RWPE2 (cell line): Measurements from ENCODE around the gene CLEC17A.

Experiments
- ATAC-seq: fragments of 200-7000 bp; cut with Tn5 transposase; 3 replicates; pipeline ENCODE4 v1.9.1; 2021; ENCODE audit warnings: low read depth
- DNase-seq: peaks from one replicate; pipeline ENCODE4 v3.0.0-alpha.2; 2020; ENCODE audit warnings: low spot score
- H3K27ac ChIP-seq: fragments of 450-650 bp; 2 replicates; pipeline ENCODE4 v1.5.1; 2017; ENCODE audit warnings: mild to moderate bottlenecking; ENCODE audit not compliant: poor library complexity, severe bottlenecking
- H3K27me3 ChIP-seq: fragments of 250-450 bp; sonication (Bioruptor Pico); 2 replicates; pipeline ENCODE4 v1.5.1; 2021; ENCODE audit warnings: mild to moderate bottlenecking, moderate library complexity; ENCODE audit not compliant: insufficient read depth, poor library complexity, severe bottlenecking
- H3K36me3 ChIP-seq: fragments of 250-450 bp; sonication (Bioruptor Pico); 2 replicates; pipeline ENCODE4 v1.5.1; 2020; ENCODE audit warnings: low read depth, mild to moderate bottlenecking, moderate library complexity
- H3K4me1 ChIP-seq: fragments of 250-450 bp; sonication (Bioruptor Pico); 2 replicates; pipeline ENCODE4 v1.5.1; 2021; ENCODE audit warnings: mild to moderate bottlenecking, moderate library complexity; ENCODE audit not compliant: insufficient read depth, poor library complexity, severe bottlenecking
- H3K4me3 ChIP-seq: fragments of 250-450 bp; sonication (Bioruptor Pico); 2 replicates; pipeline ENCODE4 v1.5.1; 2021; ENCODE audit warnings: mild to moderate bottlenecking, moderate library complexity; ENCODE audit not compliant: severe bottlenecking
- H3K9me3 ChIP-seq: fragments of 250-450 bp; sonication (Bioruptor Pico); 2 replicates; pipeline ENCODE4 v1.5.1; 2021; ENCODE audit warnings: mild to moderate bottlenecking, moderate library complexity; ENCODE audit not compliant: severe bottlenecking
- CTCF ChIP-seq: fragments of 450-650 bp; IDR thresholded peaks from one replicate; pipeline ENCODE4 v1.5.1; 2017; ENCODE audit warnings: mild to moderate bottlenecking, moderate library complexity; ENCODE audit not compliant: poor library complexity, severe bottlenecking

The CLEC17A gene

DNA sequence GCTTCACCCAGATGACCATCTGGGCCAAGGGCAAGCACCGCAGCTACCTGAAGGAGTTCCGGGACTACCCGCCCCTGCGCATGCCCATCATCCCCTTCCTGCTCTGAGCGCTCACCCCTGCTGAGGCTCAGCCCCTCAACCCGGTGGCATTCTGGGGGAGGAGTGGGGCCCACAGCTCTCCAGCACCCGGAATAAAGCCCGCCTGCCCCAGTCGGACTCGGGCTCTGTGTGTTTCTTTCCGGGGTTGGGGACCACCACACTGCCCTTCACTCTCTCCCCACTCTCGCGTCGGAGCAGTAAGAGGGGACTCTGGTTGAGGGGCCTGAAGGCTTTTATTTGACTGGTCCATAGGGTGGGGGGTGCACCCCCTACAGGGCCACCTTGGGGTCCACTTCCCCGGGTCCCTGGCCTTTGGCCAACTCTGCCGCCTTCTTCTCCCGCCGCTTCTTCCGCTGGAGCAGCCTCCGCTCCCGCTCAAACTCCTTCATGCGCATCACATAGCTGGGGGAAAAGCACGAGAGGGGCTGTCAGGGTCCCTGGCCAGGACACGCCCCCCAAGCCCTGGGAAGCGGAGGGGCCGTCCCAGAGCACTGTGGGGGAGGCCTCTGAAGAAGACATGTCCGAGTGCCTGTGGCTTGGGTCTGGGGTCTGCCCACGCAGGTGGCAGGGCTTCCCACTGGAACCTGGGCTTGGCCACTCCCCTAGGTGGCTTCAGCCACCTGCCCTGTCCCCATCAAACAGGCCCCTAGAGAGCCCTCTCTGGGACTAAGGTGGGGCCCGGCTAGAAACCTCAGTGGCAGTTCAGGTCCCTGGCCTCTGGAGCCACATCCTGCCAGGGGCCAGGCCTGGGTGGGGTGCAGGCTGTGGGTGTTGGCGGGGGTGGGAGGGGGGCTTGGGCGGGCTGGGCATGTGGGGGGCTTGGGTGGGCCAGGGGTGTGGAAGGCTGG is 16.8 kb upstream of the CLEC17A start:
- no peak overlapping the region for H3K27ac ChIP-seq
- no peak for ATAC-seq
- no peak for TF ChIP-seq CTCF

DNA sequence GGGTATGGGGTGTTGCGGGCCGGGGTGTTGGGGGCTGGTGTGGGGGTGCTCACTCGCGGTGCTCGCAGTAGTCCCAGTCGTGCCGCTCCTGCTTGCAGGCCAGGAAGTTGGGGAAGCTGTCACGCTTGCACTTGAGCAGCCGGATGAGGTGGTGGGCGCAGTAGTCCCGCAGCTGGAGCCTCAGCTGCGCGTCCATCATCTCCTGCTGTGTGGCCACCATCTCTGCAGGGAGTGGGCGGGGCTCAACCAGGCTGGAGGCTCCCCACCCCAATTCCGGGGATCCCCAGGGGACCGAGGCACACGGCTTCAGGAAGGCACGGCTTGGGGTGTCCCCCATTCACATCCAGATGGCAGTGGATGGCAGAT is 16.2 kb upstream of the CLEC17A start:
- no peak for ATAC-seq
- TF ChIP-seq CTCF = no peak
- no peak for DNase-seq
- peaks cover 11% of the 10 kb centered on the region for H3K4me1 ChIP-seq
- no peak overlapping the region for H3K27ac ChIP-seq
- H3K27me3 ChIP-seq = no peaks in the 10 kb centered on the region
- no peak overlapping the region for H3K4me3 ChIP-seq
- H3K9me3 ChIP-seq = no peaks in the 10 kb centered on the region
- peaks cover 30% of the 10 kb centered on the region for H3K36me3 ChIP-seq

More for the DNA sequence above, 16.8 kb upstream of the CLEC17A start:
- no peak for DNase-seq
- no peaks in the 10 kb centered on the region for H3K27me3 ChIP-seq
- H3K4me3 ChIP-seq = no peak overlapping the region
- no peaks in the 10 kb centered on the region for H3K9me3 ChIP-seq
- peaks cover 18% of the 10 kb centered on the region for H3K4me1 ChIP-seq
- peaks cover 30% of the 10 kb centered on the region for H3K36me3 ChIP-seq

GRCh38 chr19:14567079-14567478 is 15.8 kb upstream of the CLEC17A start:
- Histone ChIP-seq H3K4me1 (peaks cover 7% of the 10 kb centered on the region), H3K27ac (no peak overlapping the region), H3K4me3 (no peak overlapping the region), H3K27me3 (no peaks in the 10 kb centered on the region), H3K9me3 (no peaks in the 10 kb centered on the region), H3K36me3 (peaks cover 30% of the 10 kb centered on the region)
- DNase-seq (no peak), ATAC-seq (no peak)
- TF ChIP-seq CTCF = no peak

DNA sequence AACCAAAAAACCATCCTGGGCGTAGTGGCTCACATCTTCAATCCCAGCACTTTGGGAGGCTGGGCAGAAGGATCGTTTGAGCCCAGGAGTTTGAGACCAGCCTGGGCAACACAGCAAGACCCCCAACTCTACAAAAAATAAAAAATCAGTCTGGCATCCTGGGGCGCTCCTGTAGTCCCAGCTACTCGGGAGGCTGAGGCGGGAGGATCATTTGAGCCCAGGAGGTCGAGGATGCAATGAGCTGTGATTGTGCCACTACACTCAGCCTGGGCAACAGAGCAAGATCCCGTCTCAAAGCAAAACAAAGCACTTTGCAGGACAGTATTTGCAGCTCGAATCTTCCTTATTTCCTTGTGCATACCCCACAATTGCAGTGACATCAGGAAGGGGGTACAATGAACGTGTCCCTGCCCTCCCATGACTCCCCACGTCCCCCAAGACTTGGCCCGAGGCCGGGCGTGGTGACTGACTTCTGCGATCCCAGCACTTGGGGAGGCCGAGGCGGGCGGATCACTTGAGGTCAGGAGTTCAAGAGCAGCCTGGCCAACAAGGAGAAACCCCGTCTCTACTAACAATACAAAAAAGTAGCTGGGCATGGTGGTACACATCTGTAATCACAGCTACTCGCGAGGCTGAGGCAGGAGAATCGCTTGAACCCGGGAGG is 11.9 kb upstream of the CLEC17A start:
- H3K36me3 ChIP-seq = peaks cover 7% of the 10 kb centered on the region
- H3K4me1 ChIP-seq = peaks cover 4% of the 10 kb centered on the region
- no peaks in the 10 kb centered on the region for H3K9me3 ChIP-seq
- ATAC-seq (no peak), DNase-seq (no peak)
- H3K27me3 ChIP-seq = no peaks in the 10 kb centered on the region
- TF ChIP-seq CTCF = no peak
- H3K4me3 ChIP-seq = peak overlapping the region; percentile 98
- H3K27ac ChIP-seq = peak overlapping the region; percentile 22
